Measurements from ENCODE around the gene EXOC1. TPM values are rescaled to one million over a fixed set of nuclear protein-coding genes. Genes with fewer than 3 reads are reported as not detected.

EXOC1 gene
- total and polyA plus RNA-seq, 7 donors: 11.0 to 23.8 (median 17.0) TPM

DNA sequence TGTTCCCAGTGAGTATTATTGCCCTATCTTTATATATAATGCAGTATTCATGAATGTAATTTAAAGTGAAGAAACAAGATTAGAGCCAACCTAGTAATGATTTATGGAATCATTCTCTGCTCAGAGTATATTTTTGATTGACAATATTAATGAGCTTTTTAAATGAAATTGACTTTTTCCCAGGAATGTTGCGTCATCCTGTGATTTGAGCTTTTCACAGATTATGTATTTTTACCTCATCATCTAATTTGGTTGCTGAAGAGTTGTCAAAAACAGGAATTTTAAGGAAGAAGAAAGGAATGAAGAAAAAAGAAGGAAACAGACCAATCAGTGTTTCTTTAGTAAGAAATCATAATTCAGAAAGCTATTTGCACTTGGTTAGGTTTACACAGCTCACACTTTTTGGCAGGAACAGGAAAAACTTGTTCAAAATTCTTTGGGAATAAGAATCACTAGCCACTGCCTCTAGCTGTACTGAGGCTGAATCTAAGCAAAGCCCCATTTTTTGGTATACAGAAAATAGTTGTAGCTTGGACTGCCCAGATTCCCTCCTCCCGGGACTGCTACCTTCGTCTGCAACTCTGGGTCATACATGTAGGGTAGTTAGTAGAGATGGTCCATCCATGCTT, 27.3 kb downstream of the EXOC1 start:
- WGBS, 3 donors: 97 to 99% (median 99%) methylated on average over 3 of the region's 3 CpGs

DNA sequence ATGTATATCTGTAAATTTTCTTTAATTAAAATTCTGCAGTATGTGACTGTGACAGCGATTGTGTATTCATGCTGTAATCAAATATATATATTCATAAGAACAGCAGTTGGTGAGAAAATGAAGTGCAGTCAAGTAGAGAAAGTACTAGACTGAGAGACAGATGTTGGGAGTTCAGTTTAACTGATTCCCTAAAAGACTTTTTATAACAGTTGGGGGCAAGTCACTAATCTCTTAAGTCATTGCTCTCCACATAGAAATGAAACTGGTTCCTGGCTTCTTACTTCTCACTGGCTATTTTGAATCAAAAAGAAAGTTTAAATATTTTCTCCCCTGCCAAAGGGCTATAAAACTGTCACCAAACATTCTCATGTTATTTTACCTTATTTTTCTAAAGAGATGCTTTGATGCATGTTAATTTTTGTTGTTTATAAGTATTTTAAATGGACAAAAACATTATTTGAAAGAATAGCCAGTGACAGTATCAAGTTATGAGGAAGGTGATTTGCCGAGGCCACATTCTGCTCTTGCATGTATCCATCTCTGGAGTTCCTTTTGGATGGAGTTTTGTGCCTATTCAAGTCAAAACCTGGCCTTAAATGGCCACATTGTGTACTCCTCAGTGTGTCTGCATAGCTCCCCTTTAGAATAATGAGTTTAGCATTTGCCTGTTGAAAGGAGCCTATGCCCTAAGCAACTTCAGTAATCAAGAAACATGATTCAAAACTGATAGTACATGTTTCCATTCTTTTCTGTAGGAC, 30.8 kb downstream of the EXOC1 start:
- 87 to 94% (median 88%) methylated on average over 2 of the region's 2 CpGs for WGBS, 3 donors
- no peak overlapping the region for H3K27ac ChIP-seq
- no peak for TF ChIP-seq CTCF (IDR thresholded peaks at IDR 0.05)
- no peak overlapping the region for H3K4me3 ChIP-seq
- no peaks in the 10 kb centered on the region for H3K27me3 ChIP-seq (ENCODE audit: insufficient read depth in 3 of 3, low read length in 2 of 3)
- intact Hi-C loops (cut with DNase I): no loop called here
- no peaks in the 10 kb centered on the region for H3K9me3 ChIP-seq
- ATAC-seq (no peak), DNase-seq (no peak)
- no peaks in the 10 kb centered on the region for H3K4me1 ChIP-seq
- peaks cover 4 to 92% of the 10 kb centered on the region in 2 donors for H3K36me3 ChIP-seq (ENCODE audit: insufficient read depth in 1 of 2, low read depth in 1 of 2)

More for the DNA sequence above, 27.3 kb downstream of the EXOC1 start:
- no peak for DNase-seq
- Histone ChIP-seq H3K4me3 (no peak overlapping the region), H3K27me3 (ENCODE audit: insufficient read depth in 3 of 3, low read length in 2 of 3) (no peaks in the 10 kb centered on the region), H3K9me3 (no peaks in the 10 kb centered on the region), H3K27ac (no peak overlapping the region), H3K36me3 (ENCODE audit: insufficient read depth in 1 of 2, low read depth in 1 of 2) (peaks cover 4 to 83% of the 10 kb centered on the region in 2 donors), H3K4me1 (peaks cover 11% of the 10 kb centered on the region)
- intact Hi-C loops (cut with DNase I): no loop called here
- no peak for TF ChIP-seq CTCF (IDR thresholded peaks at IDR 0.05)
- ATAC-seq: no peak

GRCh38 chr4:55884851-55885219, 31.4 kb downstream of the EXOC1 start:
- Histone ChIP-seq H3K9me3 (no peaks in the 10 kb centered on the region), H3K27me3 (ENCODE audit: insufficient read depth in 3 of 3, low read length in 2 of 3) (no peaks in the 10 kb centered on the region), H3K36me3 (ENCODE audit: insufficient read depth in 1 of 2, low read depth in 1 of 2) (peaks cover 7 to 92% of the 10 kb centered on the region in 2 donors), H3K4me1 (no peaks in the 10 kb centered on the region), H3K27ac (no peak overlapping the region), H3K4me3 (no peak overlapping the region)
- no peak for DNase-seq
- WGBS, 3 donors: 88 to 95% (median 92%) methylated on average over 1 of the region's 1 CpG
- TF ChIP-seq CTCF (IDR thresholded peaks at IDR 0.05): no peak
- intact Hi-C loops (cut with DNase I): no loop called here
- no peak for ATAC-seq

DNA sequence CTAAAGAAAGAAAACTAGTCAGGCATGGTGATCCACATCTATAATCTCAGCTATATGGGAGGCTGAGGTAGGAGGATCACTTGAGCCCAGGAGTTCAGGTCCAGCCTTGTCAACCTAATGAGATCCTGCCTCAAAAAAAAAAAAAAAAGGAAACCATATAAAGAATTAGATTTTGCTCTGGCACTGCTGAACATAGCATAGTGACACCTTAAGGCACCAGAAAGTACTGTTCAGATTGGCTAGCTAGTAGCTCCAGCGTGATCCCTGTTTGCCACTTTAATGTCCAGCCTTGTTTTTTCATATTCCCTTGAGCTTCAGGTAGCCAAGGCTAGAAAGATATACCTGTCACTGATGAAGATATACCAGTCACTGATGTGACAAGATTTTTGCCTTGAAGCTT, 34.1 kb downstream of the EXOC1 start:
- ATAC-seq (no peak), DNase-seq (no peak)
- no peaks in the 10 kb centered on the region for H3K9me3 ChIP-seq
- intact Hi-C loops (cut with DNase I): no loop called here
- H3K36me3 ChIP-seq (ENCODE audit: insufficient read depth in 1 of 2, low read depth in 1 of 2): peaks cover 8 to 92% of the 10 kb centered on the region in 2 donors
- H3K4me3 ChIP-seq: no peak overlapping the region
- H3K4me1 ChIP-seq: no peaks in the 10 kb centered on the region
- no peak for TF ChIP-seq CTCF (IDR thresholded peaks at IDR 0.05)
- 77 to 83% (median 82%) methylated on average over 1 of the region's 1 CpG for WGBS, 3 donors
- H3K27me3 ChIP-seq (ENCODE audit: insufficient read depth in 3 of 3, low read length in 2 of 3): no peaks in the 10 kb centered on the region
- H3K27ac ChIP-seq: no peak overlapping the region

Measured in psoas muscle (tissue), 8 donors.